Endothelial cell of hepatic sinusoid (primary cell): Measurements from ENCODE around the gene WNT2B.

Experiments used
- in situ Hi-C: cut with HindIII; loops from 2 replicates; pipeline ENCODE4 v1.10.0; 2017; ENCODE audit warnings: low sequenced_read_pairs

Gene WNT2B

DNA sequence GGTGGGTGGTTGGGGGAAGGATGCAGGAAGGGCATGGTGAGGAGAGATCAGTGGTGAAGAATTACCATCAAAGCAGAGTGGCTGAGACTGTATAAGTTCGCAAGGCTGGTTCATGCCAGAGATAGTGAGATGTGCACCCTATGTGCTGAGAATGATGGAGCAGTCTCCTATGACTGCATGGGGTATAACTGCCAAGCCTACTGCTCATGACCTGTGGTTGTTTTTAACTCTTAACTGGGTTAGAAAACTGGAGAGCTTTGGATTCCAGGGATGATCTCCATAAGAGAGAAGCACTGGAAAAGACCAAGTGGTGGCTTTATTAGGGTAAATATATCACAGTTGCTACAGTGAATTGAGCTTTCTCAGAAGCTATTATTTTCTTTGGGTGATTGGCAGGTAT lies 16.2 kb downstream of the WNT2B start:
- in situ Hi-C loops = no loop called here

- in situ Hi-C loops = no loop called here
Measured at GRCh38 chr1:112527266-112528010, 18.7 kb downstream of the WNT2B start.

GRCh38 chr1:112528076-112528475 lies 19.3 kb downstream of the WNT2B start:
- in situ Hi-C loops = no loop called here

- in situ Hi-C loops = no loop called here
Measured at GRCh38 chr1:112529301-112529700, 20.5 kb downstream of the WNT2B start.

GRCh38 chr1:112530832-112531231 lies 22.1 kb downstream of the WNT2B start:
- in situ Hi-C loops = no loop called here

GRCh38 chr1:112532064-112532463 lies 23.3 kb downstream of the WNT2B start:
- in situ Hi-C loops = no loop called here

- in situ Hi-C loops = no loop called here
Measured at GRCh38 chr1:112533029-112533428, 24.3 kb downstream of the WNT2B start.

DNA sequence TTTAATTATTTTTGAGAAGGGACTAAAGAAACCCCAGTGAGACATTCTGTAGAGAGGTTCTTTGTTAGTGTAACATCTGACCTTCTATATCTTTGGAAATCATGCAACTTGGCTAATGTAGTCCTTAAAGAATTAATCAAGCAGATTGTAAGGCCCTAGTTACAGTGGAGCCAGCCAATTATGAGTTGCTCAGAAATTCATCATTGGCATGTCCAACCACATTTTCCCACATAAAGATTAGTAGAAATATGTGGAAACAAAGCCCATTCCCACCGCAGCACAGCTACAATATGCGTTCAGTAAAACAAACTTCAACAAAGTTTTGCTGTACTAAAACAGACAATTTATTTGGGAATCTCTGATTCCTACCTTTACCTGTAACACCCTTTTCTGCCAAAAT lies 27.8 kb downstream of the WNT2B start:
- in situ Hi-C loops = no loop called here

- in situ Hi-C loops = no loop called here
Measured at GRCh38 chr1:112537456-112537855, 28.7 kb downstream of the WNT2B start.

- in situ Hi-C loops = no loop called here
Measured at GRCh38 chr1:112538883-112539282, 30.1 kb downstream of the WNT2B start.

GRCh38 chr1:112540226-112540794 lies 31.5 kb downstream of the WNT2B start:
- in situ Hi-C loops = no loop called here

- in situ Hi-C loops = no loop called here
Measured at GRCh38 chr1:112541299-112541698, 32.5 kb downstream of the WNT2B start.

- in situ Hi-C loops = no loop called here
Measured at GRCh38 chr1:112542206-112542973, 33.6 kb downstream of the WNT2B start.

DNA sequence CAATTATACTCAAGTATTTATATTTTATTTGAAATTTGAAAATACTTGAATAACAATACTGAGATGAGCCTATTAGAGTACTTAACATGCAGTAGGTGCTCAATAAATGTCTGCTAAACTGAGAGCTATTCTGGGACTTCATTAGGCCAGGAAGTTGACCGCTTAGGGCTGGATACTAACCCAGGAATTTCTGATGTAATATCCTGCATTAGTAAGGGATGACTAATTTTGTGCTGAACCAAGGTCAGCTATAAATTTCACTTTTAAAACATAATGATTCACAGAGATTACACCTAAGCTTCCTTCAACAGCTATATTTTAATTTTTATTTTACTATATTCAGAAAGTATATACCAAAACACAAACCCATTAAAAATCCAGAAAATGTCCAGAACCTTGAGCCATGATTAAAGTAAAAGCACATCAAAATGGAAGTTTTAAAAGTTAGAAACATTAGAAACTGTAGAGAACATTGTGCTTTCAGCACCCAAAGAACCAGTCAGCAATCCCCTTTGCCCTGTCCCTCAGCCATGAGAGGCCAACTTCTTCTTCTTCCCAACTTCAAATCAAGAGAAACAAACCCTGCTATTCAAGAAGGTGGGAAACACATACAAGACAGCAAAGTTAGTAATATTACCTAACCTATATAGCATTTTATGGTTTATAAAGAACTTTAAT lies 35.4 kb downstream of the WNT2B start:
- in situ Hi-C loops = no loop called here

GRCh38 chr1:112544751-112545150 lies 36.0 kb downstream of the WNT2B start:
- in situ Hi-C loops = loop anchor here (5.0 kb wide), 1 partner anchor 48 kb away; no protein-coding TSS in a partner anchor

DNA sequence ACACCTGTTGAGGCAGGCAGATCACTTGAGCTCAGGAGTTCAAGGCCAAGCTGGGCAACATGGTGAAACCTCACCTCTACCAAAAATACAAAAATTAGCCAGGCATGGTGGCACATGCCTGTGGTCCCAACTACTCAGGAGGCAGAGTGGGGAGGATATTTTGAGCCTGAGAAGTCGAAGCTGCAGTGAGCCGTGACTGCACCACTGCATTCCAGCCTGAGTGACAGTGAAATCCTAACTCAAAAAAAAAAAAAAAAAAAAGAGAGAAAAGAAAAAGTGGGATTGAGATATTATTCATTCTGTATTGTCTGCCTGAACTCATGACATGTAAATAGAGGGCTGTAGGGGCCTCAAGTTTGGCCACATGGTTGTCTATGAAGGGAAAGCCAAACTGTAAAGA lies 37.3 kb downstream of the WNT2B start:
- in situ Hi-C loops = loop anchor here (5.0 kb wide), 1 partner anchor 46 kb away; no protein-coding TSS in a partner anchor

DNA sequence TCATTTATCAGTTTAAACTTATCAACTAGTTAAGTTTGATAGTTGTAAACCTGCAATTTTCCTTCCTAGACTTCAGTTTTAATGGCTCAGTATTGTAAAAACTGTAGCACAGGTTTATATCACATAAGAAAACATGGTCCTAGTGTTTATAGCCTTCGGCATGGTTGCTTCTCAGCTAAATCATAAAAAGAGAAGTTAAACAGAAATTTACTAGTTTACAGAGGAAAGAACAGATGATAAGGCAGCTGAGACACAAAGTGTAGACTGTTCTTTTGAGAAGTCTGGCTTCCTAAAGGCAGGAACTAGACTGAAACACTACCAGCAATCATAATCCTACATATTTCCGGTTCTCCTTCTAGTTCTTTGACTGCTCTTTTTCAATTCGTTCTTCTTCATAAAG lies 39.8 kb downstream of the WNT2B start:
- in situ Hi-C loops = loop anchor here (5.0 kb wide), 1 partner anchor 44 kb away; no protein-coding TSS in a partner anchor

DNA sequence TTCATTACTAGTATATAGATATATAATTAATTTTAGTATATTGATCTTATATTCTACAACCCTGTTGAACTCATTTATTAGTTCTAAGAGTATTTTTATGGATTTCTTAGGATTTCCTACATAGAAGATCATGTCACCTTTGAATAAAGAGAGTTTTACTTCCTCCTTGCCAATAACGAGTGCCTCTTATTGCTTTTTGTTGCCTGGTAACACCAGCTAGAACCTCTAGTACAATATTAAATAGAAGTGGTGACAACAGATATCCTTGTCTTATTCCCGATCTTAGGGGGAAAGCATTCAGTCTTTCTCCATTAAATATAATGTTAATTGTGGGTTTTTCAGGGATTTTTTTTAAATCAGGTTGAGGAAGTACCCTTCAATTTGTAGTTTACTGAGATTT lies 40.8 kb downstream of the WNT2B start:
- in situ Hi-C loops = loop anchor here (5.0 kb wide), 1 partner anchor 43 kb away; no protein-coding TSS in a partner anchor

DNA sequence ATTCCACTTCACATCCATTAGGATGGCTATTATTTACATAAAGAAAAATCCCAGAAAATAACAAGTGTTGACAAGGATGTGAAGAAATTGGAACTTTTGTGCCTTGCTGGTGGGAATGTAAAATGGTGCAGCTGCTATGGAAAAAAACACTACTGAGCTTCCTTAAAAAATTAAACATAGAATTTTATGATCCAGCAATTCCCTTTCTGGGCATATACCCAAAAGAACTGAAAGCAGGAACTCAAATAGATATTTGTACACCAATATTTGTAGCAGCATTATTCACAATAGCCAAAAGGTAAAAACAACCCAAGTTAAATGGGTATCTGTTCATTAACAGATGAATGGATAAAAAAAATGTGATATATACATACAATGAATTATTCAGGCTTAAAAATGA lies 45.6 kb downstream of the WNT2B start:
- in situ Hi-C loops = no loop called here

GRCh38 chr1:112557385-112557784 lies 48.6 kb downstream of the WNT2B start:
- in situ Hi-C loops = no loop called here

GRCh38 chr1:112558634-112559033 lies 49.9 kb downstream of the WNT2B start:
- in situ Hi-C loops = no loop called here
